HG02798 (cell line): ENCODE results near the gene PDK2.
A peak's percentile ranks its signal among the peaks of the same experiment; 100 is the strongest.

Experiments used
- ATAC-seq: cut with Tn5 transposase; IDR thresholded peaks from one replicate; pipeline ENCODE4 v1.9.1; 2021; ENCODE audit warnings: mild to moderate bottlenecking; ENCODE audit not compliant: unreplicated experiment, poor library complexity

The PDK2 gene

GRCh38 chr17:50146927-50147665 is 51.9 kb downstream of the PDK2 start:
- no peak for ATAC-seq

GRCh38 chr17:50147841-50148225 is 52.7 kb downstream of the PDK2 start:
- no peak for ATAC-seq

- ATAC-seq = peak; percentile 33
These were observed 53.3 kb downstream of the PDK2 start for GRCh38 chr17:50148226-50149090.

GRCh38 chr17:50149091-50149416 is 53.9 kb downstream of the PDK2 start:
- no peak for ATAC-seq

GRCh38 chr17:50149417-50150353 is 54.5 kb downstream of the PDK2 start:
- ATAC-seq = no peak

- ATAC-seq = no peak
These were observed 55.3 kb downstream of the PDK2 start, which contains the start of gene PPP1R9B for GRCh38 chr17:50150354-50151040. TSS of gene PPP1R9B (minus strand) at chr17:50150677. CDS start at chr17:50150513, 164 bp downstream.

- peak; percentile 54 for ATAC-seq
These were observed 56.1 kb downstream of the PDK2 start for GRCh38 chr17:50151041-50151936.

- peak; percentile 31 for ATAC-seq
These were observed 56.9 kb downstream of the PDK2 start for GRCh38 chr17:50151937-50152547.

- ATAC-seq = no peak
These were observed 57.6 kb downstream of the PDK2 start for GRCh38 chr17:50152736-50153135.

GRCh38 chr17:50153650-50154575 is 58.8 kb downstream of the PDK2 start:
- ATAC-seq = no peak

GRCh38 chr17:50154604-50155003 is 59.5 kb downstream of the PDK2 start:
- peak; percentile 40 for ATAC-seq

- no peak for ATAC-seq
These were observed 60.1 kb downstream of the PDK2 start for GRCh38 chr17:50155115-50155819.

- no peak for ATAC-seq
These were observed 62.7 kb downstream of the PDK2 start for GRCh38 chr17:50157891-50158290.

GRCh38 chr17:50161023-50161910 is 66.1 kb downstream of the PDK2 start:
- peak; percentile 94 for ATAC-seq
